NCI-H2196 treated with DMSO at 0.1 percent for 48 hours (cell line): Measurements from ENCODE around the gene WWOX.

Source experiments
- DNase-seq: peaks from one replicate; lab custom pipeline; 2025; ENCODE audit not compliant: unreplicated experiment; lab: John Stamatoyannopoulos, UW

The WWOX gene

DNA sequence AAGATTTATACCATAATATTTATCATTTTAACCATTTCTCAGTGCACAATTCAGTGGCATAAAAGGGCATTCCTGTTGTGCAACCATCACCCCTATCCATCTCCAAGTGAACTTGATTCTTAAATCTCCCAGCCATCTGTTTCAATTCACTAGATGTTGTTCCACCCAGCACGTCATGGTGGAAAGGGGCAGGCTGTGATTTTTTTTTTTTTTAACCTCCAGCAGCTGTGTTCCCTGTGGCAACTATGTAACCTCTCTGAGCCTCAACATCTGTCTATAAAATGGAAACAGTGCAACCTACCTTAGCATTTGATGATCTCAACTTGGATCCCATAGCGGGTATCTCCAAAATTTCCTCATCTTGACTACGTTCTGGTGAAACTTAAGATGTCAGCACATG lies 604.5 kb downstream of the WWOX start:
- no peak for DNase-seq

DNA sequence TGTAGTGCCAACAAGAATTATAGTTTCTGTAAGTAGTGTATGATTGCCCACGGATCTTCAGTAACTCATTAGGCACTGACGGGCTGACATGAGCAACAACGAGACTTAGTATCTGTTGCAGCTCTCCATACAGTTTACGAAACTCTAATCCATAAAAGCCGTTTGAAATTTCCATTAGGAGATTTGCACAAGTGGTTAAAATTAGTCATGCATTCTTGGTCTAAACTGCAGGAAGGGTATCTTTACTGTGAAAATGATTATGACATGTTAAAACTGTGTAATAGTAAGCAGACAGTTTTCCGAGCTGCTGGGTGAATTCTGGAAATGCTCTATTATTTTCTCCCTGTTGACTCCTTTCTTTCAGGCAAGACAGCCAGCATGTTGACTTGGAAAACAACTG lies 605.0 kb downstream of the WWOX start:
- no peak for DNase-seq

DNA sequence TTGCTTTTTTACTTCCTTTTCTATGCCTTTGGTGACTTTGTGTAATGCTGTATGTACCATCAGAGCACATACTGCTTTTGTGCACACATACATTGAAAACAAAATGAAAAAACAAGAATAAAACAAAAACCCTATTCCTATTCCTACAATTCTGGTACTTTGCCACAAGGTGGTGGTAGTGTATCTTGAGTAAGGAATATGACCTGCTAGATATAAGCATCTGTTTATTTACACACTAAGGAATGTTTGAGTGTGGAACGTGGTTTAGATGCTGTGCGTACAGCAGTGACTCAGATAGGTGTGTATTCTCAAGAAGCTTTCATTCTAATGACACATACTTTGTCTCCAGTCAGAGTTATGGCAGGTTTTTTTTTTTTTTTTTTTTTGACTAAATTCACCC lies 606.2 kb downstream of the WWOX start:
- no peak for DNase-seq

DNA sequence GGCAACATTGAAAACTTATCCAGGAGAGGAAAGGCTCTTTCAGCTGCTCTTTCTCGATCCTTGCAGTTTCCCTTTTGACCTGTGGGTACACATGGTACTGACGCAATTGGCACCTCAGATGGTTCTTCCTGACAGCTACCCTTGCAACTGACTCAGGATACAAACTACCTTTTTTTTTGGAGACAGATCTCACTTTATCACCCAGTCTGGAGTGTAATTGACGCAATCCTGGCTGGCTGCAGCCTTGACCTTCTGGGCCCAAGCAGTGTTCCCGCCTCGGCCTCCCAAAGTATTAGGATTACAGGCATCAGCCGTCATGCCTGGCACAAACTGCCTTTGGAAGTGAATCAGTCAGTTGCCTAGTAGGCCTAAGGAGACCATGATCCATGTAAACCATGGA lies 607.2 kb downstream of the WWOX start:
- DNase-seq, result no peak

DNA sequence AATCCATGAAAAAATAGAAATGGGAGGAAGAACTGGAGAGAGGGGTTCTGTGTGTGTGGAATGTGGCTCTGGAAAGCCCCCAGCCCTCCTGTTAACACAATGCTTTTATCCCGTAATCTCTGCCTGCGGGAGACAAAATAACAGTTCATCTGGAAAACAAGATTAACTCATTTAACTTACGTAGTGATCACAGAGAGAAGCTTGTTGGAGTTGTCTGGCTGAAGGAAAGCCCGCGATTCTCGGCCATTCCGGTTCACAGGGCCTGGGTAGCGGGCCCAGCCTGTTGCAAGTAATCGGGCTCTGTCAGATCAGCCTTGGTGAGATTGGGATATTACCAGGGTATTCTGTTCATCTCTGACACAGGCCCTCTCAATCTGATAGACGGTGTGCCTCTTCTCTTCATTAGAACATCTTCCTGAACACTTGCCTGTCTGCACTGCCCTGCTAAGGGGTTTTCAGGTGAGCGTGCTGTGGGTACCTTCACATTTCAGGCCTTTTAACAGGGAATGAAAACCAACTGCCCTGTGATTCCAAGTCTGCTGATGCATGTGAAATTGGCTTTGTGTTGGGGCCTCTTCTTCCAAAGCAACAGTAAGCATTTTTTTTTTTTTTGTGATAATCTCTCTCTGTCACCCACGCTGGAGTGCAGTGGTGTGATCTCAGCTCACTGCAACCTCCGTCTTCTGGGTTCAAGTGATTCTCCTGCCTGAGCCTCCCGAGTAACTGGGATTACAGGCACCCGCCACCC lies 609.9 kb downstream of the WWOX start:
- DNase-seq, result no peak

DNA sequence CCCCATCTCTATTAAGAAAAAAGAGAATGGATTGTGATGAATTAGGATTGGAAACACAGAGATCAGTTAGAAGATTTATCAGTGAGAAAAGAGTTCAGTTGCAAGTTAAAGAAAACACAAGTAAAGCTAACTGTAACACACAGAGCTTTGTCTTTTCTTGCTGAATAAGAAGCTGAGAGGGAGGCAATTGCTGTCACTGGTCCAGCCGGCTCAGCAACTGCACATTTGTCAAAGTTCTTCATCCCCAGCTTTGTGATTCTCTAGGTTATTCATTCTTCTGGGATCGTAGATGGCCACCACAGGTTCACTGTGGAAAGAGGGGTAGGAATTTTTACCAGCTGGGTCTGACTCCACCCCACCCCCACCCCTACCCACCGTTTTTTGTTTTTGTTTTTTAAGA lies 615.7 kb downstream of the WWOX start:
- no peak for DNase-seq

DNA sequence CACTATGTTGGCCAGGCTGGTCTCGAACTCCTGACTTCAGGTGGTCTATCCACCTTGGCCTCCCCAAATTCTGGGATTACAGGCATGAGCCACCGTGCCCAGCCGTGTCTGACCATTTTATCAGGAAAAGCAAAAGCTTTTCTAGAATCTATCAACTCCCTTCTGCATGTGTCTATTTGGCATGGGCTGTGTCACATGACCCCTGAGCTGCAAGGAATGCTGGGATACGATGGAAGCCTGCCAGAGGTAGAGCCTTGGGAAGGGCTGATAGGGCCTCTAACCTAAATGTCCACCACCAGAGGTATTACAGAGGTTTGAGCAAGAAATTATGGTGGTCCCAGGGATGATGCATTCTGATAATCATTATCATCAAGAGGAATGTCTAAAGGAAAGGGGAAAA lies 616.2 kb downstream of the WWOX start:
- DNase-seq, result no peak

DNA sequence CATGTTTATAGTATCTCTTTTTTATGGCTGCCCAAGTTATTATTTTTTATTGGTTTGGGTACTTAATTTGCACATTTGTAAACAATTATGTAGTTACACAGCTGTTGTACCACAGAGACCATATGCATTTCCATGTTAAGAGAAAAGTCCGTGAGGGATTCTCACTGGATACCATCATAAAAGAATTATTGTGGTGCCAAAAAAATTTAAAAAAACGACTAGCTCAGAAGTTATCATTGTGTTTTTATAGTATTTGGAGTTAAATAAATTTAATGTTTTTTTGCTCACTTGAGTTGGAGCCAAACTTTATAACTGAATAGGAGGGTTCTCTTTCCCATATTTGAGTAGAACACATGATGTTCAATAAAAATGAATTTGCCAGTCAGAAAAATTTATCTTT lies 618.7 kb downstream of the WWOX start:
- no peak for DNase-seq

DNA sequence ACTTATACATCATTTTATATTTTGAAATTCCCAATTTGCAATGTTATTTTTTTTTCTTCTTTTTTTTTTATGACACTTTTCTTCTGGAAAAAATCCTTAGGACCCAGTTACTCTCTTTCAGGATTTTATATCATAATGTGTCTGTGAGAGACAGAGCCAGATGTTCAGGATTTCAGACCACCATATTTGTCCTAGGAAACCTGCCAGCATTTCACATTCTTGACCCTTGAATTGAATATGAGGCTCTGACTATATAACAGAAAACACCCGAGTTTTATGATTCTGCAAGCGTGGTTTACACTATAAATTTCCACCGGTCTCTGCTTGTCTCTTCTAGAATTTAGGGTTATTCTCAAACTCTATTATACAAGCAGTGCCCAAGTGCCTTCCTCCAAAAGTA lies 621.0 kb downstream of the WWOX start:
- DNase-seq, result no peak

DNA sequence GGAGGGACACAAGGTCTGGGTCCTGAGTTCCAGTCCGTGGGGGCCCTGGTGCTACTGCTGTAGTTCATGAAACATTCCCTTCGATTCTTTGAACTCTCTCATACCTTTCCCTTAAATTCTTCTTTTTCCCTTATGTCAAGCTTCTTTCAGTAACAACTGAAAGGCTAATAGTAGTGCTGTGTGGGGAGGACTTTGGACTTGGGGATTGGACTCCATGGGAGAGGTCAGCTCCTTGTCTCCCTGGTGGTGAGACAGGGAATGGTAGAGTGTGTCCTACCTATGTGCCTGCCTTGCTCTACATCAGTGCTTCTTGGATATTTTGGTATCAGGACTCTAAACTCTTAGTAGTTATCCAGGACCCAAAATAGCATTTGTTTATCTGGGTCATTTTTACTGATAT lies 628.1 kb downstream of the WWOX start:
- DNase-seq, result no peak

DNA sequence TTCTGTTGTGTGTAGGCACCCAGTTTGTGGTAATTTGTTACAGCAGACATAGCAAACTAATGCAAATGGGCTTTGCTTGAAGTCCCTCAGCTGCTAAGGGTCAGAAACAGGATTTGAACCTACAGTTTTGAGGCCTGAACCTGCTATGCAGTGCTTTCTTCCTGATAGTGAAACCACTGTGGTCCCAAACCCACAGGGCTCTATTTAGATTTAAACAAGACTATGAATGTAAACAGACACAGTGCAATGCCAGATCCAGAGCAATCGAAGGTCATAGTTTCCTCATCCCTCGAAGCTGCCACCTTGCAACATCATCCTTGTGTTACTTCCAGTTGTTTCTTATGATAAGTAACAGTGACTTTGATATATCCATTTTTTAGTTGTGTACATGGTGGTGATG lies 630.2 kb downstream of the WWOX start:
- no peak for DNase-seq

DNA sequence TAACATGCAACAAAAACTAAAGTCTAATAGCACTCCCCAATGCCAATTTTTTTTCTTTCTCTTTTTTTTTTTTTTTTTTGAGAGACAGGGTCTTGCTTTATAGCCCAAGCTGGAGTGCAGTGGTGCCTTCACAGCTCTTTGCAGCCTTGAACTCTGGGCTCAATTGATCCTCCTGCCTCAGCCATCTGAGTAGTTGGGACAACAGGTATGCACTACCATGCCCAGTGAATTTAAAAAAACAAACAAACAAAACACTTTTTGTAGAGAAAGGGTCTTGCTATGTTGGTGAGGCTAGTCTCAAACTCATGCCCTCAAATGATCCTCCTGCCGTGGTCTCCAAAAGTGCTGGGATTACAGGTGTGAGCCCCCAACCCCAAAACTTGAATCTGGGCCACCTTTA lies 632.3 kb downstream of the WWOX start:
- no peak for DNase-seq

DNA sequence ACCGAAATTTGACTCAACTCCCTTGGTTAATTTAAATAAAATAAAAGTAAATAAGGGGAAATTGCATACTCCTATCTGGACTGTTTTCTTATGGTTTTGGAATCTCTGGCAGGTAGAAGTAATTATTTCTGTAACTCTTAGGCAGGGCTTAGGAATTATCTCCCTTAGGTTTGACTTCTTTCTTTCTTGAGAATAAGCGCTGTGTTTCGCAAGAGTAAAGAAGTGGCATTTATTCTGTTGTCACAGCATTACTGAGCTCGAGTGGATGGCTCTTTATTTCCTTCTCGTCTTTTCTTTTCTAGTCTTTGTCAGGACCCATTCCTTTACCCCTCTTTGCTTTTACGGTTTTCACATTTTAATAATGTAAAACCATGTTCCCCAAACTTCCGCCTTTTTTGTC lies 633.2 kb downstream of the WWOX start:
- no peak for DNase-seq

DNA sequence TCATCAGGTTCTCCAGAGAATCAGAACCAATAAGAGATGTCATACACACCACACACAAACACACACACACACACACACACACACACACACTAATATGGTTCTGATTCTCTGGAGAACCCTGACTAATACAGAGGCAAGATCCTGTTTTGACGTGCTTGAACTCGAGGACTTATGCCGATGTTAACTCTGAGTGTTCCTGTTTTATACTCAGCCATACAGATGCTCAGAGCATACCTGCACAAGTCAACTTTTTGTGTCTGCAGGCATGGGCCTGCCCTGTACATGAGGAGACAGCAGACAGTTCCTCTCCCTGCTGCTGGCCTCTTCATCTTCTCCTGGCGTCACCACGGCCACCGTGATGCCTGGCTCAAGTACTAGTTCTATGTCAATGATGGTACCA lies 635.9 kb downstream of the WWOX start:
- DNase-seq, result no peak

DNA sequence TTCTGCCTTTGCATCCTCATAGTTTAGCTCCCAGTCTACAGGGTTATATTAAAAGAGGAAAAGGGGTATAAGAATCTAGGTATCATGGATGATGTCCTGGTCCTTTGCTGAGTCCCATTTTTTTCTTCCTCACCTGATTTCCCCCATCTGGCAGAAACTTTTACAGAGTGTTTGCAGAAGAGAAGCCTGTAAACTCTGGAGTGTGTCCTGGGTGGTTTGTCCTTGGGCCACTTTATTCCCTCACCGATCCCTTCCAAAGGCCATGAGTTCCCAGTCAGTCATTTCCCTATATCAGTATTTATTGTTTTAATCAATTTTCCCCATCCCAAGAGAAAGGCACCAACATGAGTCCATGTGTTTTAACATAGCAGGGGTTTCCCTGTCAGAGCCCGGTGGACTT lies 638.2 kb downstream of the WWOX start:
- DNase-seq, result no peak

DNA sequence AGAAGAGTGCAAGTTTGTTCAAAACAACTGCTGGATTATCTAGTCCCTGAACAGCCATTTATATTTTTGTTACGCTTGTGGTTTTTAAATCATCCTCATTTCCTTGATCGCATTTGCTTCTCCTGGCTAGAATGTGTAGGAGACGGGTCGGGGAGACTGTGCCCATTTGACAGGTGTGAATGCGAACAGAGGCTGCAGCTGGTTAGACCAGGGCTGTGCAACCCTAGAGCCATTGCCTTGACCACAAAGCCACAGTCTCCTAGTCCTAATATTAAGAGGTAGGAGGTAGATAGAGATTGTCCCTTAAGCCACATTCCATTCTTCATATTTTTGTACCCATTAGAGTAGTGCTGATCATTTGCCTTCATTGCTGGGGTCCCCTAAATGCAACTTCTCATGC lies 639.1 kb downstream of the WWOX start:
- no peak for DNase-seq

DNA sequence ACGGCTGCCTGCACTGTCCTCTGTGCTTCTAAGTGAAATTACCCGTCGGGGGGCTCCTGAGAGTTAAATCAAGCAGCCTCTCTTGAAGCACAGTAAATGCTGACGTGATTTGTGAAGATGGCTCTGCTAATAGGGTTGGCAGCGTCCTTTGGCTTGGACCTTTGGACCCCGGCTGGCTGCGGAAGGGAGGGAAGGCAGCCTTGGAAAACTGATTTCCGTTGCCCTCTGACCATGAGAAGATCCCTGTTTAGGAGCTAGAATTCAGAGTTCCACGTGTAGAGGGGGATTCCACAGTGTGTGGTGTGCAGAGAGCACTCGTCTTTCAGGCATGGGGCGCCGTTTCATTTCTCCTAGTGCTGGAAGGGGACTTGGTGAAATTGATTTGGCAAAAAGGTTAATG lies 640.8 kb downstream of the WWOX start:
- DNase-seq, result no peak

DNA sequence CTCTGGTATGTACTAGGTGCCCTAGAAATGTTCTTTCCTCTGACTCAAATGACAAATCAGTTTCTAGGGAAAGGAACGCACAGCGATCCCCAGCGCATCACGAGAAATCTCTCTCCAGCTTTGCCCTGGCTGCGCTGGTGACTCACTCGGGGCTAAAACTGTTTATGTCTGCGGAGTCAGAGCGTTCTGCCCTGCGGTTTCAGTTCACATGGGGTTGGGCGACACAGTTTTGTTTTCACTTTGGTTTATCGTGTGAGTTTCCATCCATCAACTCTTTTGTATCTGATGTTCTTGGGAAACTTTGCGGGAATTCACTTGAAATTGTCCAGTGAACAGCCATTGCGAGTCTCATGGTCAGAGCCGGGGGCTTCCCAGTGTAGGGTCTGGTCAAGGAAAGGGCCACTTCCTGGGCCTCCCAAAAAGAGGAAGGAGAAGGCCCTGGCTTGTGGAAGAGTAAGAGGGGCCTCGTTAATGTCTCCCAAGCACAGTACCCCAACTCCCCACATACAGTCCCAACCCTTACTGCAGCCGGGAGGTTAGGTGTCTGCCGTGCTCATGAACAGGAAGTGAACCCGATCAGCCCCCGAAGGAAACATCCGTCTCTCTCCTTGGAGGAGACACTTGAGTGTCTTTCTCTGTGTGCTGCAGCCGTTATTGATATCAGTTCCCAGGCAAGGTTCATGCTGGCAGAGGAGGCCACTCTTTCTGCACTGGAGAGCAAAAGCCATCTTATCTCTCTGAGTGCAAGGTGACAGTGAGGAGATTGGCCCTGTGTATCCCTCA lies 643.2 kb downstream of the WWOX start:
- DNase-seq, result no peak

DNA sequence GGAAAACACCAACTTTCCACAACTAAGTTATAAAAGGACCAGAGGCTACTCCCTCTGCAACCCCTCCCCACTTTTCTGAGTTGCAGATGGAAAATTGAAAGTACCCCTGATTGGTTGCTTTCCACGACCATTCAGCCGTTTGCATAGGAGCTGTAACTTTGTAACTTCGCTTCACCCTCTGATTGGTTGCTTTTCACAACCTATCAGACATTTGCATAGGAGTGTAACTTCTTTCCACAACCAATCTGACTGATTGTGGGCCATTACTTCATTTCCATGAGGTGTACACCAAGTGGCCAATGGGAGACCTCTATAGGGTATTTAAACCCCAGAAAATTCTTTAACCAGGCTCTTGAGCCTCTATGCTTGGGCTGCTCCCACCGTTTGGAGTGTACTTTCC lies 644.1 kb downstream of the WWOX start:
- DNase-seq, result no peak

DNA sequence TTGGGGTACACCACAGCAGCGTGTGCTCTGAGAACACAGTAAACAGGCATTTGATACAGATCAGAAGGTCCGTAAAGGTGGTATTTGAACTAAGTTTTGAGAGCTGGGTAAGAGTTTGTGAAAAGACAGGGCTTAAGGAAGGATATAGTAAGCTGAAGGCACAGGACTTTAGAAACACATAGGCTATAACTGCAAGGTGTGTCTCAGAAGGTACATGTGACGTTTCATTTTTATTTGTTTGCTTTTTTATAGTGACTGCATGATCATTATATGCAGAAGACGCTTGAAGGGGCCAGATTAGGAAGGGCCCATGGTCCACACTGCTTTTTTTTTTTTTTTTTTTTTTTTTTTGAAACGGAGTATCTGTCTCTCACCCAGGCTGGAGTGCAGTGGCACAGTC lies 644.6 kb downstream of the WWOX start:
- no peak for DNase-seq

DNA sequence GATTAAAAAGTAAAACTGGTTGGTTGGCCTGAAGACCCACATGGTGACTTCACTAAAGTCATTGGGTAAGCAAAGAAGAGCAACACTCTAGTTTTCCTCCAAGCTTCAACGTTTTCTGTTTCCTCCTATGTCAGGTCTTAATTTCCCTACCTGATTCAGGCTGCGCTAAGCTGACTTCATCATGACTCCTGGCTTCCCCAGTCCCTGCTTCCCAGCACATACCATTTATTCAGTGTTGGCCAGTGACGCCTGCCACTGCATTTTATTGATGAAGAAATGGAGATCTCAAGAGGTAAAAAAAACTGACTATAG lies 645.3 kb downstream of the WWOX start:
- no peak for DNase-seq

DNA sequence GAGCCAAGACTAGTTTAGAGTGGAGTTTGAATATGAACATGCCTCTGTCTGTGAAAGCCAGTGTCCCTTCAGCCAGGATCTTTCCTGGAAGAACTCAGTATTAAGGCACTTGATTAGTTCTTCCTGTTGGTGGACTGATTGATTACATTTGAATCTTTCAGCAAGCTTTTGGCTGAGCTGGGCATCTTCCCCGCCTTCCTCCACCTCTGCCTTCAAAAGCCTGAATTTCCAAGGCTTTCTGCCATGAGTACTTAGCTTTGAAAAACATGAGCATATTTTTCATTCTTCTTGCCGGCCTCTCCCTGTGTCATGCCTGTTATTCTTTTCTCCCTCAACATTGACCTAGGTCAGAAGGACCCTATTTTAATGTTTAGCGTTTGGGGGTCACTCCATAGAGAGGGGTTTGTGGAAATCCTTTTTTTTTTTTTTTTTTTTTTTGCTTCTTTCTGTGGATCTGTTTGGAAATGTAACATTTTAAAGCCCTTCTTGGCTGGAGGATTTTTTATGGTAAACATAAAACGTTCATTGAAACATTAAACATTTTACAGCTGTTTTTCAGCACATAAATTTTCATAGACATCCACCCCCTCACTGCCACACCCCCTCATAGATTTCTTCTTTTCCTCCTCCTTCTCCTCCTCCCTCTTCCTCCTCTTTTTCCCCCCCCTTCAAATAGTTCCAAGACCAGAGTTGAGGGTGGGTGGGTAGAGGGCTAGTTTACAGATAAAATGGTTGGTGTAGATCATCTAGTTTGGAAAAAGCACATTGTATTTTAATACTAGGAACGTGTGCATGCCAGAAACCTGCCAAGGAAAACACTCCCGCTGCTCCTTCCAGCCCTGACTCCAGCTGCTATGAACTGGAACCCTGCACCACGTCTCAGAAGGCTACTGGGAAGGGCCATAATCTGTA lies 645.9 kb downstream of the WWOX start:
- DNase-seq, result no peak
